ENCODE results near the gene MLEC. TPM values are rescaled to one million over a fixed set of nuclear protein-coding genes. Genes with fewer than 3 reads are reported as not detected.

The MLEC gene
- polyA plus RNA-seq, 2 of the 4 experiments (the other 2 are of a cell fraction), result 89.1 to 117 TPM

- ATAC-seq (no peak), FAIRE-seq (no peak), DNase-seq (ENCODE audit: low read depth in 1 of 2, low spot score in 1 of 2) (no peak)
- Histone ChIP-seq H3K27ac (no peak overlapping the region), H3K9me3 (no peaks in the 10 kb centered on the region), H3K4me2 (no peak overlapping the region), H3K4me3 (no peak overlapping the region), H3K4me1 (peaks cover 5% of the 10 kb centered on the region; the same call in 2 of the 3 replicates)
- ChIA-PET POLR2A (interaction anchor here (0.6 kb wide), 1 partner anchor 45 kb away, joined by 4 read pairs; no protein-coding TSS in a partner anchor), CTCF (interaction anchor here (0.6 to 2.5 kb wide), 6 partner anchors 9 to 329 kb away, joined by 3 to 11 read pairs (median 3); no protein-coding TSS in a partner anchor)
- TF ChIP-seq FOXS1 (CRISPR knock-in tag; IDR thresholded peaks at IDR 0.05) (no peak), USF2 (IDR thresholded peaks at IDR 0.05) (no peak), TFCP2L1 (CRISPR knock-in tag; IDR thresholded peaks at IDR 0.05) (no peak), ZSCAN20 (CRISPR knock-in tag; IDR thresholded peaks at IDR 0.05) (no peak), GATA3 (IDR thresholded peaks at IDR 0.05; ENCODE audit: borderline replicate concordance) (no peak), KDM1A (IDR thresholded peaks at IDR 0.05; ENCODE audit: low read depth) (no peak), CHD4 (IDR thresholded peaks at IDR 0.05; ENCODE audit: borderline replicate concordance) (no peak), HOXB13 (CRISPR knock-in tag; IDR thresholded peaks at IDR 0.05; ENCODE audit: low read depth) (no peak), EHMT2 (IDR thresholded peaks at IDR 0.05; ENCODE audit: low read depth) (no peak), ZC3H11A (IDR thresholded peaks at IDR 0.05) (no peak)
- WGBS (ENCODE audit: missing lambda C conversion rate), result 92% methylated on average over 9 of the region's 9 CpGs
Observed at GRCh38 chr12:120642121-120642520, 44.8 kb upstream of the MLEC start.

- POLR2A ChIA-PET, result interaction anchor here (0.6 kb wide), 1 partner anchor 44 kb away, joined by 4 read pairs; no protein-coding TSS in a partner anchor
- 82% methylated on average over 4 of the region's 4 CpGs for WGBS (ENCODE audit: missing lambda C conversion rate)
- Histone ChIP-seq H3K27ac (no peak overlapping the region), H3K9me3 (no peaks in the 10 kb centered on the region), H3K4me1 (peaks cover 5% of the 10 kb centered on the region; the same call in 2 of the 3 replicates), H3K4me3 (no peak overlapping the region), H3K4me2 (no peak overlapping the region)
- TF ChIP-seq GATA3 (IDR thresholded peaks at IDR 0.05; ENCODE audit: borderline replicate concordance), result no peak
- no peak for TF ChIP-seq TFCP2L1 (CRISPR knock-in tag; IDR thresholded peaks at IDR 0.05)
- no peak for TF ChIP-seq NFE2L2 (conservative IDR thresholded peaks at IDR 0.05; ENCODE audit: low read length)
- no peak for TF ChIP-seq TP53 (CRISPR knock-in tag; IDR thresholded peaks at IDR 0.05)
- no peak for TF ChIP-seq EHF (CRISPR knock-in tag; IDR thresholded peaks at IDR 0.05)
- TF ChIP-seq FOXS1 (CRISPR knock-in tag; IDR thresholded peaks at IDR 0.05), result no peak
- no peak for TF ChIP-seq FOSL2 (IDR thresholded peaks at IDR 0.05)
- no peak for TF ChIP-seq FOSL2 (CRISPR knock-in tag; IDR thresholded peaks at IDR 0.05)
- TF ChIP-seq MYC (IDR thresholded peaks at IDR 0.05; ENCODE audit: borderline replicate concordance, low read length), result no peak
- ATAC-seq, result no peak
- no peak for FAIRE-seq
- DNase-seq (ENCODE audit: low read depth in 1 of 2, low spot score in 1 of 2), result no peak
- CTCF ChIA-PET, result interaction anchor here (0.6 to 2.5 kb wide), 5 partner anchors 10 to 454 kb away, joined by 3 to 11 read pairs (median 3); no protein-coding TSS in a partner anchor
Observed at GRCh38 chr12:120642826-120643225, 44.1 kb upstream of the MLEC start.

- DNase-seq (ENCODE audit: low read depth in 1 of 2, low spot score in 1 of 2), result no peak
- Histone ChIP-seq H3K9me3 (no peaks in the 10 kb centered on the region), H3K4me2 (no peak overlapping the region), H3K4me1 (peaks cover 5% of the 10 kb centered on the region), H3K27ac (no peak overlapping the region), H3K4me3 (no peak overlapping the region)
- POLR2A ChIA-PET, result no interaction called here
- no peak for ATAC-seq
- TF ChIP-seq NPAS2 (CRISPR knock-in tag; IDR thresholded peaks at IDR 0.05; ENCODE audit: borderline replicate concordance) (no peak), BCL3 (IDR thresholded peaks at IDR 0.05) (no peak), HOXB5 (CRISPR knock-in tag; IDR thresholded peaks at IDR 0.05) (no peak), HES2 (IDR thresholded peaks at IDR 0.05) (no peak), PHF8 (IDR thresholded peaks at IDR 0.05; ENCODE audit: borderline replicate concordance, low read depth) (no peak), ZC3H11A (IDR thresholded peaks at IDR 0.05) (no peak), RFX5 (IDR thresholded peaks at IDR 0.05) (no peak), FOSL2 (IDR thresholded peaks at IDR 0.05) (no peak), FOSL2 (CRISPR knock-in tag; IDR thresholded peaks at IDR 0.05) (no peak), HDAC2 (IDR thresholded peaks at IDR 0.05) (no peak), HOXA7 (CRISPR knock-in tag; IDR thresholded peaks at IDR 0.05) (no peak), CBX2 (IDR thresholded peaks at IDR 0.05; ENCODE audit: borderline replicate concordance, low read depth) (no peak)
- WGBS (ENCODE audit: missing lambda C conversion rate), result 40% methylated on average over 4 of the region's 4 CpGs
- CTCF ChIA-PET, result interaction anchor here (1.8 to 11.2 kb wide), 6 partner anchors 9 to 328 kb away, joined by 5 to 155 read pairs (median 10); partner anchors contain the start of genes MLEC and POP5
- FAIRE-seq, result no peak
Observed at GRCh38 chr12:120643574-120643973, 43.4 kb upstream of the MLEC start.
